Measurements from ENCODE around the gene LRRFIP1.

Gene LRRFIP1

GRCh38 chr2:237625216-237625705 is 2.1 kb upstream of the LRRFIP1 start:
- DNase-seq (ENCODE audit: low read depth in 2 of 2): no peak
- TF ChIP-seq CTCF (IDR thresholded peaks at IDR 0.05; ENCODE audit: low read depth, low read length): no peak
- H3K4me3 ChIP-seq (replicated peaks in 1 of 2; ENCODE audit: low read depth in 2 of 2, low read length in 2 of 2): no peak overlapping the region

GRCh38 chr2:237625777-237626176 is 1.6 kb upstream of the LRRFIP1 start:
- DNase-seq (ENCODE audit: low read depth in 2 of 2): no peak
- TF ChIP-seq CTCF (IDR thresholded peaks at IDR 0.05; ENCODE audit: low read depth, low read length): no peak
- H3K4me3 ChIP-seq (replicated peaks in 1 of 2; ENCODE audit: low read depth in 2 of 2, low read length in 2 of 2): no peak overlapping the region

GRCh38 chr2:237626813-237627440 is 460 bp upstream of the LRRFIP1 start:
- H3K4me3 ChIP-seq (replicated peaks in 1 of 2; ENCODE audit: low read depth in 2 of 2, low read length in 2 of 2): peak overlapping the region; percentile 47 to 70
- no peak for TF ChIP-seq CTCF (IDR thresholded peaks at IDR 0.05; ENCODE audit: low read depth, low read length)
- DNase-seq (ENCODE audit: low read depth in 2 of 2): no peak

GRCh38 chr2:237628247-237629187 is 1.1 kb downstream of the LRRFIP1 start:
- peak overlapping the region; percentile 66 to 70 for H3K4me3 ChIP-seq (replicated peaks in 1 of 2; ENCODE audit: low read depth in 2 of 2, low read length in 2 of 2)
- no peak for TF ChIP-seq CTCF (IDR thresholded peaks at IDR 0.05; ENCODE audit: low read depth, low read length)
- no peak for DNase-seq (ENCODE audit: low read depth in 2 of 2)

GRCh38 chr2:237629188-237629534 is 1.8 kb downstream of the LRRFIP1 start:
- no peak for DNase-seq (ENCODE audit: low read depth in 2 of 2)
- TF ChIP-seq CTCF (IDR thresholded peaks at IDR 0.05; ENCODE audit: low read depth, low read length): no peak
- H3K4me3 ChIP-seq (replicated peaks in 1 of 2; ENCODE audit: low read depth in 2 of 2, low read length in 2 of 2): no peak overlapping the region

GRCh38 chr2:237629739-237630138 is 2.4 kb downstream of the LRRFIP1 start:
- no peak overlapping the region for H3K4me3 ChIP-seq (replicated peaks in 1 of 2; ENCODE audit: low read depth in 2 of 2, low read length in 2 of 2)
- DNase-seq (ENCODE audit: low read depth in 2 of 2): peak; percentile 50 to 78

More at GRCh38 chr2:237629739-237630138, 2.4 kb downstream of the LRRFIP1 start:
- no peak for TF ChIP-seq CTCF (IDR thresholded peaks at IDR 0.05; ENCODE audit: low read depth, low read length)

All from cardiac fibroblast (primary cell).